Activated T-cell treated with anti-CD3 and anti-CD28 coated beads for 4 hours (primary cell): ENCODE results near the gene LIPT2.

ENCODE experiments used
- DNase-seq: peaks from one replicate; pipeline ENCODE4 v3.0.0-alpha.2; 2020

The LIPT2 gene

GRCh38 chr11:74493791-74494630, 487 bp upstream of the LIPT2 start:
- no peak for DNase-seq

DNA sequence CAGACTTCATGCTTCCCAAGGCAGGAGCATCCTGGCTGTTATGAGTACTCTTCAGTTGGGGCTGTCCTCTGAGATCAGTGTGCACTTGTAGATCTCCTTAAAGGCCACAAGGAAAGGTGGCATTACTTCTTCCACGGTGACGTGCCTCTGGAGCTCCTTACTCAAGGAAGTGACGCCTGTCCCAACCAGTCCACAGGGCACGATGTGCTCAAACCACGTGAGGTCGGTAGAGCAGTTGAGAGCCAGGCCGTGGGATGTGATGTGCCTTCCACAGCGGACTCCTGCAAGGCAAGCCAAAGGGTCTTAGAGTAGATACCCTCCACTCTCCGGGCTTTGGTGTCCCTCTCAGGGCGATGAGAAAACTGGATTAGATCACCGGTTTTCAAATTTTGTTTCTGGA, 1.4 kb downstream of the LIPT2 start:
- no peak for DNase-seq

- DNase-seq, result no peak
Measured at GRCh38 chr11:74490941-74491340, 2.6 kb downstream of the LIPT2 start.

GRCh38 chr11:74487875-74488274, 5.6 kb downstream of the LIPT2 start:
- no peak for DNase-seq

- no peak for DNase-seq
Measured at GRCh38 chr11:74485868-74486267, 7.7 kb downstream of the LIPT2 start.

- no peak for DNase-seq
Measured at GRCh38 chr11:74480688-74481417, 12.7 kb downstream of the LIPT2 start.

DNA sequence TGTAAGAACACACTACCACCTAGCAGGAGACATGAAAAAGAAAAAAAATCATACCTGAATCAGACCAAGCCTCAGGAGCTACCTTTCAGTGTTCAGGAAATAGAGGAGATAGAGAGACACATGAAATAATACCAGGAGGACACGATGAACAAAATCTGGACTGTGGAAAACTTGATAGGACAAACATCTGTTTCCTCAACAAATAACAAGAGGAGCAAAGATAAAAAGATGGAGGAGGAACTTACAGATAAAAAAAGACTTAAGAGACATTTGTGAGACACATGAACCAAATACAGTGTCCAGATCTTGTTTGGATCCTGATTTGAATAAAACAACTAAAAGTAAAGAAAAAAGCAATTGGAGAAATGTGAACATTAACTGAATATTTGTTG, 13.8 kb downstream of the LIPT2 start:
- no peak for DNase-seq

DNA sequence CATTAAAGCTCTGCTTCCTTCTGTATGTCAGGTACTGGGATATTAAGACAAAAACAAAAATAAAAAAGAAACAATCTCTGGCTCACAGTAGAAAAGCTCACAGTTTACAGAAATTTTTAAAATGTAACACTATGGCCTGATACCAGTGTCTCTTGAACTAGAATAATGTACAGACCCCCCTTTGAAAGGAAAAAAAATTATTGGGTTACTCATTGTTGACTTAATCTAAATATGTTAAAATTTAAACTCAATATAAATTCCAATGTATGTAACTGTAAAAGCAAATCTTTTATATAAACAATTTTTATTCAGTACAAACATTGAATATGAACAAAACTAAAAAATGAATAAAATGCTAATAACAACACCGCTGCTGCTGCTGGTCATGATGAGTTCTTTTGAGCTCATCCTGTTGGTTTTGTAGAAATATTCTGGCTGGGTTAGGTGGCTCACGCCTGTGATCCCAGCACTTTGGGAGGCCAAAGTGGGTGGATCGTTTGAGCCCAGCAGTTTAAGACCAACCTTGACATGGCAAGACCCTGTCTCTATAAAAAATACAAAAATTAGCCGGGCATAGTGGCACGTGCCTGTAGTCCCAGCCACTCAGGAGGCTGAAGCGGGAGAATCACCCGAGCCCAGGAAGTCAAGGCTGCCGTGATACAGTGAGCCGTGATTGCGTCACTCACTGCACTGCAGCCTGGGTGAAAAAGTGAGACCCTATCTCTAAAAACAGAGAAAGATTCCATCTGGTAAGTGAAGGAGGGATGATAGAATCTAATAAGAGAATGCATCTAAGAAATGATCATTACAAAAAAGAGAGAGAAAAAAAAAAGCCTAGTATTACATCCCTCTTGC, 14.4 kb downstream of the LIPT2 start:
- DNase-seq, result no peak

GRCh38 chr11:74476536-74476935, 17.0 kb downstream of the LIPT2 start:
- no peak for DNase-seq

- no peak for DNase-seq
Measured at GRCh38 chr11:74474316-74474715, 19.2 kb downstream of the LIPT2 start.

- no peak for DNase-seq
Measured at GRCh38 chr11:74473382-74474173, 19.9 kb downstream of the LIPT2 start.

DNA sequence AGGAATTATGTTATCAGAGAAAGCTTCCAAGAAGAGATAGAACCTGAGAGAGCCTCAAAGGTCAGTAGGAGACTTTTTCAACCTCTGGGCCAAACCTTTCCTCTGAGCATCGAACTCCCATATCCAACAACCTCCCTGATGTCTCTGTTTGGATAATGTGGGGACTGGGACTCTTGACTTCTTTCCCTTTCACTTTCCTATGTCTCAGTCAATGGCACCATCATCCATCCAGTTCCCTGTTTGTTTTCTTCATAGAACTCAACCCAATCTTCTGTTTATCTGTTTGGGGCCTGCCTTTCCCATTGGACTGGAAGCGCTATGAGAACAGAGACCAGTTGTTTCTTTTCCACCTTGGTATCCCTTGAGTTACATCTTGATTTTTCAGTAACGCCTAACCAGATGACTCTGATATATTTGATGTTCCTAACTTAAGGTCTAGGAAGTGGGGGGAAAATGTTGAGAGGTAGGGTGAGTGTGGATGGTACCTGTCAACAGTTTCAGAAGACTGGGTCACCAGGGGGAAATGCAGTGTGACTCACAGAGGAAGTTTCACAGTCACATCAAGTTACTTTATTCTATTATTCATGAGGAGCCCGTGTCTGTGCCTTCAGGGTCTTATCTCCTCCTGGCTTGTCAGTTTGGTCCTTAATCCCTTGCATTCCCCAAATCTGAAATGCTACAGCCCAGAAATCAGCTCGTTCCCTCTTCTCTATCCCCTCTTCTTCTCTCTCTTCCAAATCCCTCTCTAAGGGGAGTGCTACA, 21.7 kb downstream of the LIPT2 start:
- DNase-seq, result no peak

DNA sequence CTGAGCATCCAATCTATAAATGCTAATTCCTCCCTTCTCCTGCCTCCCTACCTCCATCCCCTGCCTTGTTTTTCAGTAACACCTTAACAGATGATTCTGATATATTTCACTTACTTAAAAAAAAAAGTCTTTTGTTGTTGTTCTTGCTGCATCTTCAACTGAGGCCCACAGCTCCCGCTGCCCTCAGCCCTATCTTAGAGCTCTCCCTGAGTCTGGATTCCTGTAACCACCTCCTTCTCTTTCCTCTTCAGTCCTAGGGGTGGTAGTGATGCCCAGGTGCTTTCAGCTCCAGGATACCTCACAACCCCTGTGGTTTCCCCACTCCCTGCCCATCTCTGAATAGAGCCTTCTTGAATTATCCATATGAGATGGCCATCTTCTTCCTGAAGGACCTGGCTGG, 22.5 kb downstream of the LIPT2 start:
- DNase-seq, result no peak

DNA sequence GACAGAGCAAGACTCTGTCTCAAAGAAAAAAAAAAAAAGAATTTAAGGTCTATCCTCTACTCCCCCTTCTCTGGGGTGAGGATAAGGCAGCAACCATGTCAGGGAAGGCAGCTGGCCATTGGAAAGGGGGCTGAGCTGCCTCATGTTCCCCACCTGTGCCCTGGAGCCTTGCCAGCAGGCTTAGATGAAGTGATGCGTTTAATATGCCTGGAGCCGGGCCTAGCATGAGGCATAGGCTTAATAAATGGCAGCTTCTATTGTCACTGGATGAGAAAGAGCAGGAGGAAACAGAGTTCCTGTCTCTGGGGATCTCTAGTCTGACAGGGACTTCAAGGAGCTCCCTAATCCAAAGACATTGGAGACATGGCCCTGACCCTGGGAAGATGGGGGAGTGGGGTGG, 23.0 kb downstream of the LIPT2 start:
- no peak for DNase-seq

DNA sequence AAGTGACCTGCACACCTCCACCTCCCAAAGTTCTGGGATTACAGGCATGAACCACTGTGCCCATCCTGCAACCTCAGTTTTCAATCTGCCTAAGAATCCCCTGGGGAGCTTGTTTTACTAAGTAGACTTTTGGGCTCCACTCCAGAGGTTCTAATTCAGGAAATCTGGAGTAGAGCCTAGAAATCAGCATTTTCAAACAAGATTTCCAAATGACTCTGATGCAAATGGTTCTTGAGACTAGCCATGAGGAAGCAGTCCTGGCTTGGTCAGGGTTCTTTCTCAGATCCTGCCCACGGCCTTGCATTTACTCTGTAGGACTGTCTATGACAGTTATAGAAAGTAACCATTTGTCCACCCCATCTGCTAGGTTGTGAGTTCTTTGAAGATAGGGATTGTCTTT, 24.6 kb downstream of the LIPT2 start:
- no peak for DNase-seq

GRCh38 chr11:74468521-74468920, 25.0 kb downstream of the LIPT2 start:
- no peak for DNase-seq

- no peak for DNase-seq
Measured at GRCh38 chr11:74468058-74468457, 25.5 kb downstream of the LIPT2 start.

- DNase-seq, result no peak
Measured at GRCh38 chr11:74466916-74467885, 26.3 kb downstream of the LIPT2 start, which contains the start of gene KCNE3. Gene KCNE3 (minus strand): TSS chr11:74467549. CDS start chr11:74457563, 9,986 bp downstream.

- DNase-seq, result no peak
Measured at GRCh38 chr11:74465291-74465708, 28.2 kb downstream of the LIPT2 start.

- DNase-seq, result no peak
Measured at GRCh38 chr11:74464746-74465145, 28.8 kb downstream of the LIPT2 start.
